ENCODE measurements around the gene S100A11.

GRCh38 chr1:152024223-152024622 lies 12.6 kb downstream of the S100A11 start:
- TF ChIP-seq CTCF (IDR thresholded peaks at IDR 0.05) (no peak), POLR2A (IDR thresholded peaks at IDR 0.05) (no peak), EP300 (IDR thresholded peaks at IDR 0.05) (no peak)

Measured in suprapubic skin (tissue), 3 donors.